Measurements from ENCODE around the gene C11orf86. TPM values are rescaled to one million over a fixed set of nuclear protein-coding genes. Genes with fewer than 3 reads are reported as not detected.
A peak's percentile ranks its signal among the peaks of the same experiment; 100 is the strongest.
"Not testable (repeated sequence)": the region's sequence is repeated elsewhere in the genome, so short reads cannot be mapped to it uniquely, and the experiment has no call there.

The C11orf86 gene
- total RNA-seq, 6 donors from 2014 or later: not detected

DNA sequence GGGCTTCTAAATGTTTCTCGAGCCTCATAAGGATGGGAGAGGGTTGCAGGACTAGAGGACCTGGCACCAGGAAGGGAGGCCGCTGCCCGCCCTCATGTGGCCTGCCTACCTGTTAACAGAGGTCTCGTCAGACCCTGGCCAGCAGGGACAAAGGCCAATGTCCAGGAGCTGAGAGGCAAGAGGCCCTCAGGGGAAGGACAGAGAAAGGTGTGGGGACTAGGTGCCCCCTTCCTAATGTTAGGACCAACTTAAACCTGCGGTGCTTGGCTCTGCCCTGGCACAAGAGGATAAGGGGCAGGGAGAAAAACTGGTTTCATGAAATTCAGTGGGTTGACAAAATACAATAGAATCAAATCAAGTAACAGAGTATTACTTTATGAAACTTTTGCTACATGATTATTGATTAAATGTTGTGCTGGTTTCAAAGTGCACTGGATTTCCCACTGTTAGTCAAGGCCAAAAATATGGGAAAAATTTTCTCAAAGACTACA, 27.9 kb downstream of the C11orf86 start:
- no peak for DNase-seq
- TF ChIP-seq POLR2A (IDR thresholded peaks at IDR 0.05) (no peak), EP300 (IDR thresholded peaks at IDR 0.05) (no peak), POLR2AphosphoS5 (IDR thresholded peaks at IDR 0.05) (no peak)
- TF ChIP-seq, protein P1, sequence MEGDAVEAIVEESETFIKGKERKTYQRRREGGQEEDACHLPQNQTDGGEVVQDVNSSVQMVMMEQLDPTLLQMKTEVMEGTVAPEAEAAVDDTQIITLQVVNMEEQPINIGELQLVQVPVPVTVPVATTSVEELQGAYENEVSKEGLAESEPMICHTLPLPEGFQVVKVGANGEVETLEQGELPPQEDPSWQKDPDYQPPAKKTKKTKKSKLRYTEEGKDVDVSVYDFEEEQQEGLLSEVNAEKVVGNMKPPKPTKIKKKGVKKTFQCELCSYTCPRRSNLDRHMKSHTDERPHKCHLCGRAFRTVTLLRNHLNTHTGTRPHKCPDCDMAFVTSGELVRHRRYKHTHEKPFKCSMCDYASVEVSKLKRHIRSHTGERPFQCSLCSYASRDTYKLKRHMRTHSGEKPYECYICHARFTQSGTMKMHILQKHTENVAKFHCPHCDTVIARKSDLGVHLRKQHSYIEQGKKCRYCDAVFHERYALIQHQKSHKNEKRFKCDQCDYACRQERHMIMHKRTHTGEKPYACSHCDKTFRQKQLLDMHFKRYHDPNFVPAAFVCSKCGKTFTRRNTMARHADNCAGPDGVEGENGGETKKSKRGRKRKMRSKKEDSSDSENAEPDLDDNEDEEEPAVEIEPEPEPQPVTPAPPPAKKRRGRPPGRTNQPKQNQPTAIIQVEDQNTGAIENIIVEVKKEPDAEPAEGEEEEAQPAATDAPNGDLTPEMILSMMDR (IDR thresholded peaks at IDR 0.05): no peak
- Histone ChIP-seq H3K9me3 (no peaks in the 10 kb centered on the region), H3K4me1 (no peaks in the 10 kb centered on the region), H3K36me3 (no peaks in the 10 kb centered on the region), H3K4me3 (no peak overlapping the region), H3K27me3 (no peaks in the 10 kb centered on the region), H3K27ac (no peak overlapping the region)
- ATAC-seq (ENCODE audit: low FRiP score in 2 of 2): no peak
- 87 to 93% methylated on average over 2 of the region's 5 CpGs for WGBS, 2 donors

DNA sequence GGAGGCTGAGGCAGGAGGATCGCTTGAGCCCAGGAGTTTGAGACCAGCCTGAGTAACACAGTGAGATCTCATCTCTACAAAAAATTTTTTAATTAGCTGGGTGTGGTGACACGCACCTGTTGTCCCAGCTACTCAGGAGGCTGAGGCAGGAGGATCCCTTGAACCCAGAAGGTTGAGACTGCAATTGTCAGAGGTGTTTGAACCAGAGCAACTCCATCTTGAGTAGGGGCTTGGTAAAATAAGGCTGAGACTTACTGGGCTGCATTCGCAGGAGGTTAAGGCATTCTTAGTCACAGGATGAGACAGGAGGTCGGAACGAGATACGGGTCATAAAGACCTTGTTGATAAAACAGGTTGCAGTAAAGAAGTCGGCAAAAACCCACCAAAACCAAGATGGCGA, 30.1 kb downstream of the C11orf86 start:
- H3K27ac ChIP-seq; ATAC-seq (ENCODE audit: low FRiP score in 2 of 2); H3K4me3 ChIP-seq: not testable (repeated sequence)

DNA sequence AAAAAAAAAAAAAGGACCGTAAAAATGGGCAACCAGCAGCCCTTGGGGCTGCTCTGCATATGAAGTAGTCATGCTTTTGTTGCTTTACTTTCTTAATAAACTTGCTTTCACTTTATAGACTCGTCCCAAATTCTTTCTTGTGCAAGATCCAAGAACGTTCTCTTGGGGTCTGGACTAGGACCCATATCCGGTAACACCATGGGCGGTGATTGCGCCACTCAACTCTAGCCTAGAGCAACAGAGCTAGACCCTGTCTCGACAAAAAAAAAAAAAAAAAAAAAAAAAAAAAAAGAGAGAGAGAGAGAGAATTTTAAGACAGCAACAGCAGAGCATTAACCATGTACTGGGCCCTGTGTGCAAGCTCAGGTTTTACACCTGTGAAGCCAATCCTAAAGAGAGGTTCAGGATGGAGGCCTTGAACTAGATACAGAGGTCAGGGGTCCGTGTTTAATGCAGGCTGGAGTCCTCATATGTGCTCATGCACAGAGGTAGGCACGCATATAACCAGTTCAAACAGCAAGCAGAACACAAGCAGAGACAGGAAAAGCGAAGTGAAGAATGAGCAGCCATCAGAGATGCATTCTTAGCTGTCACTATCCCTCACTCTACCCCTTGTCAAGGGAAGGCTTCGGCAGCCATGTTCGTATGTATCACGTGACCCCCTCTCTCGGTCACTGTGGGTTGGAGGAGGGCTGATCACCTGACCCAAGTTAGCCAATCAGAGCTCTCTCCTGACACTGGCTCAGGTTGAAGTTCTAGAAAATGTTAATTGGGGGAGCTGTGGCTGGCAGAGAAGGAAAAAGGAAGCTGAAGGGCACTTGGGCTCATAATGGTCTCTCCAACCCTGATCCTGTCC, 31.2 kb downstream of the C11orf86 start:
- no peak overlapping the region for H3K27ac ChIP-seq
- TF ChIP-seq POLR2A (IDR thresholded peaks at IDR 0.05) (no peak), EP300 (IDR thresholded peaks at IDR 0.05) (no peak), POLR2AphosphoS5 (IDR thresholded peaks at IDR 0.05) (no peak)
- TF ChIP-seq, protein P1 (IDR thresholded peaks at IDR 0.05): no peak
- DNase-seq (no peak), ATAC-seq (ENCODE audit: low FRiP score in 2 of 2) (no peak)
- H3K9me3 ChIP-seq: no peaks in the 10 kb centered on the region
- H3K27me3 ChIP-seq: no peaks in the 10 kb centered on the region
- no peak overlapping the region for H3K4me3 ChIP-seq
- no peaks in the 10 kb centered on the region for H3K36me3 ChIP-seq
- no peaks in the 10 kb centered on the region for H3K4me1 ChIP-seq
- WGBS, 2 donors: 90 to 94% methylated on average over 14 of the region's 14 CpGs

More for the DNA sequence above, 30.1 kb downstream of the C11orf86 start:
- H3K4me1 ChIP-seq, DNase-seq, H3K27me3 ChIP-seq, H3K9me3 ChIP-seq, H3K36me3 ChIP-seq: not testable (repeated sequence)
- WGBS, 2 donors: 98 to 100% methylated on average over 8 of the region's 8 CpGs

DNA sequence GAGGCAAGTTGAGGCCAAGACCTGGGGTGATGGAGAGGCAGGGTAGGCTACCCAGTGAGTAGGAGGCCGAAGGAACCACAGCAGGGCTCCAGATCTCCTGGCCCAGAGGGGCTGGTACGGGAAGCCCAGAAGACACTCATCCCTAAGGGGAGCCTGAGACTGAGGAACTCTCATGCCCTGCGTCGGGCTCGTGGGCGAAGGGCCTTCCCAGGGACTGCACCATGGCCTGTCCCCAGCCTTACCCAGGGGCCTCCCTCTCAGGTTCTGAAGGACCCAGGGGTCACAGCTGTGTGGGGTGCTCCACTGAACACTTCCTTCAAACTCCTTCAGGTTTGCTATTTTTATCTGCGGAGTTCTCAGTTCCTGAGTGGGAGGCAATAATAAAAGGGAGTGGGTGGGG, 32.0 kb downstream of the C11orf86 start:
- TF ChIP-seq EP300 (IDR thresholded peaks at IDR 0.05): no peak
- Histone ChIP-seq H3K36me3 (no peaks in the 10 kb centered on the region), H3K9me3 (no peaks in the 10 kb centered on the region), H3K4me1 (no peaks in the 10 kb centered on the region), H3K27ac (no peak overlapping the region), H3K27me3 (no peaks in the 10 kb centered on the region), H3K4me3 (no peak overlapping the region)
- peak in 1 of 2 donors; percentile 43 for DNase-seq
- no peak for ATAC-seq (ENCODE audit: low FRiP score in 2 of 2)
- WGBS, 2 donors: 96 to 97% methylated on average over 7 of the region's 7 CpGs

DNA sequence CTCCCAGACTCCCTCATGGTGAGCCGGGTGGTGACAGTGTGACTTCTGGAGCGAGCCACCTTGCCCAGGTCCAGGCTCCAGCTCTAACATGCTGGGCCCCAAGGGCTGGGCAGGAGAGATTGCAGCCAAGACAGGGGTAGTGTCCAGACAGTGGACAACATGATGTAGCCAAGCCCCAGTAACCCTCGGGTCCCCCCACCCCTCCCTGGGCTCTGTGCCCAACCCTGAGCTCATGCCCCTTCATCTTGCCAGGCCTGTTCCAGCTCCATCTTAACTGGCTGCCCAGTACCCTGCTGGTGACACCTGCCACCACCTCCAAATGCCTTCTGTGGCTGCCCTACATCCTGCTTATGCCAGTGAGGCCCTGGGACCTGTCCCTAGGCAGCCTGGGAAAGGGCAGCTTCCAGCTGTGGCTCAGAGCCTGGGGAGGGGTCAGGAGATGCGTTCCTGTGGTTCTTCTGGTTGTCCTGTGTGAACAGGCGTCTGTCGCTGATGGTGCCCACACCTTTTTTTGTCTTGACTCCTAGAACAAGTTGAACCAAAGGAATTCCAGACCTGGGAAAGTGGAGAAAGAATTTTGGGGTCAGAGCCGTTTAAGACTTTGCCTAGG, 35.3 kb downstream of the C11orf86 start:
- ATAC-seq (ENCODE audit: low FRiP score in 2 of 2): no peak
- Histone ChIP-seq H3K27ac (no peak overlapping the region), H3K27me3 (no peaks in the 10 kb centered on the region), H3K4me3 (no peak overlapping the region), H3K4me1 (no peaks in the 10 kb centered on the region), H3K36me3 (no peaks in the 10 kb centered on the region), H3K9me3 (no peaks in the 10 kb centered on the region)
- TF ChIP-seq EP300 (IDR thresholded peaks at IDR 0.05) (no peak), POLR2A (IDR thresholded peaks at IDR 0.05) (no peak), POLR2AphosphoS5 (IDR thresholded peaks at IDR 0.05) (no peak)
- TF ChIP-seq, protein P1 (IDR thresholded peaks at IDR 0.05): no peak
- WGBS, 2 donors: 79 to 84% methylated on average over 6 to 7 of the region's 7 CpGs
- peak in 1 of 2 donors; percentile 27 for DNase-seq

Measured in upper lobe of left lung (tissue), 6 donors.